ENCODE data around the gene GRB2. TPM values are rescaled to one million over a fixed set of nuclear protein-coding genes. Genes with fewer than 3 reads are reported as not detected.

GRB2 gene
- total RNA-seq, 1 experiment from 2014 or later = 92.6 TPM

GRCh38 chr17:75335315-75335714 is 70.2 kb downstream of the GRB2 start (continued):
- TF ChIP-seq HMGXB4 (CRISPR knock-in tag; IDR thresholded peaks at IDR 0.05) = no peak
- TF ChIP-seq STAT6 (CRISPR knock-in tag; conservative IDR thresholded peaks at IDR 0.05; ENCODE audit: low read depth) = no peak
- TF ChIP-seq ZNF425 (CRISPR knock-in tag; conservative IDR thresholded peaks at IDR 0.05) = no peak
- no peak for TF ChIP-seq ETV6 (CRISPR knock-in tag; IDR thresholded peaks at IDR 0.05)

GRCh38 chr17:75334723-75335122 is 70.8 kb downstream of the GRB2 start:
- TF ChIP-seq ZNF121 (CRISPR knock-in tag; IDR thresholded peaks at IDR 0.05) (0 out of 2 replicates have a peak, but pooled peaks have one; percentile 52), EMX1 (CRISPR knock-in tag; IDR thresholded peaks at IDR 0.05) (no peak), ZBTB43 (CRISPR knock-in tag; IDR thresholded peaks at IDR 0.05) (no peak), NFE2L1 (CRISPR knock-in tag; IDR thresholded peaks at IDR 0.05) (no peak), IRF2 (CRISPR knock-in tag; IDR thresholded peaks at IDR 0.05; ENCODE audit: borderline replicate concordance, low read depth) (no peak)
- ChIA-PET POLR2A (no interaction called here), CTCF (interaction anchor here (1.5 to 2.9 kb wide), 2 partner anchors 12 to 78 kb away, joined by 3 to 20 read pairs; no protein-coding TSS in a partner anchor)
- DNase-seq (ENCODE audit: low spot score) (no peak), ATAC-seq (no peak)
- Mint-ChIP-seq H3K27me3 (ENCODE audit: low read depth) (no peaks in the 10 kb centered on the region), H3K4me3 (no peak overlapping the region), H3K4me1 (peaks cover 30% of the 10 kb centered on the region), H3K36me3 (no peaks in the 10 kb centered on the region), H3K9me3 (no peaks in the 10 kb centered on the region), H3K27ac (no peak overlapping the region; the same call in 1 of the 2 replicates)

- POLR2A ChIA-PET = no interaction called here
- CTCF ChIA-PET = interaction anchor here (1.1 kb wide), 1 partner anchor 9 kb away, joined by 8 read pairs; no protein-coding TSS in a partner anchor
- peak overlapping the region; percentile 19; the same call in 1 of the 2 replicates for H3K27ac Mint-ChIP-seq
- DNase-seq (ENCODE audit: low spot score) (no peak), ATAC-seq (no peak)
- peaks cover 30% of the 10 kb centered on the region for H3K4me1 Mint-ChIP-seq
- H3K27me3 Mint-ChIP-seq (ENCODE audit: low read depth) = no peaks in the 10 kb centered on the region
- no peaks in the 10 kb centered on the region for H3K36me3 Mint-ChIP-seq
- H3K4me3 Mint-ChIP-seq = no peak overlapping the region
- TF ChIP-seq RELA (CRISPR knock-in tag; IDR thresholded peaks at IDR 0.05; ENCODE audit: borderline replicate concordance) (no peak), NR2C2 (CRISPR knock-in tag; IDR thresholded peaks at IDR 0.05) (no peak), ZNF263 (CRISPR knock-in tag; IDR thresholded peaks at IDR 0.05; ENCODE audit: low read depth) (no peak), RORB (CRISPR knock-in tag; IDR thresholded peaks at IDR 0.05) (no peak), ZNF232 (CRISPR knock-in tag; IDR thresholded peaks at IDR 0.05) (no peak), ZNF396 (CRISPR knock-in tag; IDR thresholded peaks at IDR 0.05; ENCODE audit: borderline replicate concordance) (no peak), ERG (CRISPR knock-in tag; IDR thresholded peaks at IDR 0.05) (no peak), ZNF512 (CRISPR knock-in tag; IDR thresholded peaks at IDR 0.05; ENCODE audit: borderline replicate concordance) (no peak), TP53 (CRISPR knock-in tag; IDR thresholded peaks at IDR 0.05) (no peak), ETV6 (CRISPR knock-in tag; IDR thresholded peaks at IDR 0.05) (no peak), SOX15 (CRISPR knock-in tag; IDR thresholded peaks at IDR 0.05) (no peak), GABPB1 (CRISPR knock-in tag; IDR thresholded peaks at IDR 0.05) (no peak), ZBTB43 (CRISPR knock-in tag; IDR thresholded peaks at IDR 0.05) (no peak), KAT7 (CRISPR knock-in tag; IDR thresholded peaks at IDR 0.05; ENCODE audit: borderline replicate concordance) (no peak)
- H3K9me3 Mint-ChIP-seq = no peaks in the 10 kb centered on the region
Measured at GRCh38 chr17:75331671-75332070, 73.8 kb downstream of the GRB2 start.
